IMR-90 (cell line): Measurements from ENCODE around the gene IFIT1.

ENCODE experiments used
- BHLHE40 ChIP-seq: fragments of 150-350 bp; IDR thresholded peaks from 2 replicates; pipeline ENCODE4 v1.6.1; 2016; ENCODE audit warnings: mild to moderate bottlenecking, low read depth, low read length
- CEBPB ChIP-seq: IDR thresholded peaks from 2 replicates; pipeline ENCODE4 v1.6.1; 2012; ENCODE audit warnings: low read depth, low read length, improper control_type of control experiment
- MAFK ChIP-seq: IDR thresholded peaks from 2 replicates; pipeline ENCODE4 v1.6.1; 2012; ENCODE audit warnings: low read depth, low read length, improper control_type of control experiment
- MAZ ChIP-seq: IDR thresholded peaks from 2 replicates; pipeline ENCODE4 v1.6.1; 2012; ENCODE audit warnings: low read depth, mild to moderate bottlenecking, low read length, improper control_type of control experiment, moderate library complexity, borderline replicate concordance
- MXI1 ChIP-seq: IDR thresholded peaks from 2 replicates; pipeline ENCODE4 v1.6.1; 2012; ENCODE audit warnings: low read depth, mild to moderate bottlenecking, low read length, moderate library complexity, borderline replicate concordance
- POLR2A ChIP-seq: IDR thresholded peaks from 2 replicates; pipeline ENCODE4 v1.6.1; 2012; ENCODE audit warnings: mild to moderate bottlenecking, low read depth, low read length
- RAD21 ChIP-seq: IDR thresholded peaks from 2 replicates; pipeline ENCODE4 v1.6.1; 2012; ENCODE audit warnings: low read length, improper control_type of control experiment
- RFX5 ChIP-seq: IDR thresholded peaks from 2 replicates; pipeline ENCODE4 v1.8.0; 2012; ENCODE audit warnings: low read depth, mild to moderate bottlenecking, low read length, moderate library complexity
- SMC3 ChIP-seq: fragments of 150-350 bp; IDR thresholded peaks from 2 replicates; pipeline ENCODE4 v1.6.1; 2016; ENCODE audit warnings: low read depth, mild to moderate bottlenecking, antibody characterized with exemption, low read length, moderate library complexity
- TF ChIP-seq, protein P1 (sequence below): conservative IDR thresholded peaks from 2 replicates; pipeline ENCODE4 v1.5.1; 2012; ENCODE audit warnings: mild to moderate bottlenecking, low read depth, low read length, improper control_type of control experiment
- TF ChIP-seq, protein P2 (sequence below): fragments of 150-350 bp; IDR thresholded peaks from 2 replicates; pipeline ENCODE4 v1.6.1; 2017; ENCODE audit warnings: mild to moderate bottlenecking, antibody characterized with exemption, low read length, low read depth
- TF ChIP-seq, protein P3 (sequence below): fragments of 150-350 bp; IDR thresholded peaks from 2 replicates; pipeline ENCODE4 v1.6.1; 2016; ENCODE audit warnings: low read depth, mild to moderate bottlenecking, low read length, moderate library complexity, borderline replicate concordance

DNA sequence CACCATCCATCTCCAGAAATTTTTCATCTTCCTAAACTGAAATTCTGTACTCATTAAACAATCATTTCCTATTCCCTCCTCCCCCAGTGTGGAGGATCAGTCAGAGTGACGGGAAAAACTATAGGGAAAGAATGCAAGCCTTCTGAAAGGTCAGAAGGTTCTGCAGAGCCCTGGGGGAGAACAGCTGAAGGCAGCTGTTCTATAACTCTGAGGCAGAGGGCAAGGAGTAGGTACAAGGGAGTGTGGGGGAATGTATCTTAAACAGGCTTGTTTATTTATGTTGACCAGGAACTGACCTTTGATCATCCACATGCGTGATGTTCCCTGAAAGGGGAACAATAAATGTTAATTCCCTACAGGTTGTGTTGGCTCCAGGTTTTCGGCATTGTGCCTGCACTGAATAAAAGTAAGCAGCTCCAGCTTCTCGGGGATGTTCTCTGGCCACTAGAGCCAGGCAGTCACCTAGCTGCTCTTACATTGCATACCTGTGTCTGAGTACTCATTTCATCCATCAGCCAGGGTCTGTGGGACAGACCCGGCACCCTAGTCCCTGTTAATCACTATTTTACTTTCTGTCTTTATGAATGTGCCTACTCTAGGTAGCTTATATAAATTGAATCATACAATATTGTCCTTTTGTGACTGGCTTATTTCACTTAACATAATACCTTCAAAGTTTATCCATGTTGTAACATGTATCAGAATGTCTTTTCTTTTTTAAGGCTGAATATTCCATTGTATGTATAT, 5.8 kb downstream of the IFIT1 start:
- TF ChIP-seq, protein P1, sequence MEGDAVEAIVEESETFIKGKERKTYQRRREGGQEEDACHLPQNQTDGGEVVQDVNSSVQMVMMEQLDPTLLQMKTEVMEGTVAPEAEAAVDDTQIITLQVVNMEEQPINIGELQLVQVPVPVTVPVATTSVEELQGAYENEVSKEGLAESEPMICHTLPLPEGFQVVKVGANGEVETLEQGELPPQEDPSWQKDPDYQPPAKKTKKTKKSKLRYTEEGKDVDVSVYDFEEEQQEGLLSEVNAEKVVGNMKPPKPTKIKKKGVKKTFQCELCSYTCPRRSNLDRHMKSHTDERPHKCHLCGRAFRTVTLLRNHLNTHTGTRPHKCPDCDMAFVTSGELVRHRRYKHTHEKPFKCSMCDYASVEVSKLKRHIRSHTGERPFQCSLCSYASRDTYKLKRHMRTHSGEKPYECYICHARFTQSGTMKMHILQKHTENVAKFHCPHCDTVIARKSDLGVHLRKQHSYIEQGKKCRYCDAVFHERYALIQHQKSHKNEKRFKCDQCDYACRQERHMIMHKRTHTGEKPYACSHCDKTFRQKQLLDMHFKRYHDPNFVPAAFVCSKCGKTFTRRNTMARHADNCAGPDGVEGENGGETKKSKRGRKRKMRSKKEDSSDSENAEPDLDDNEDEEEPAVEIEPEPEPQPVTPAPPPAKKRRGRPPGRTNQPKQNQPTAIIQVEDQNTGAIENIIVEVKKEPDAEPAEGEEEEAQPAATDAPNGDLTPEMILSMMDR: no peak
- TF ChIP-seq POLR2A: no peak
- TF ChIP-seq, protein P2, sequence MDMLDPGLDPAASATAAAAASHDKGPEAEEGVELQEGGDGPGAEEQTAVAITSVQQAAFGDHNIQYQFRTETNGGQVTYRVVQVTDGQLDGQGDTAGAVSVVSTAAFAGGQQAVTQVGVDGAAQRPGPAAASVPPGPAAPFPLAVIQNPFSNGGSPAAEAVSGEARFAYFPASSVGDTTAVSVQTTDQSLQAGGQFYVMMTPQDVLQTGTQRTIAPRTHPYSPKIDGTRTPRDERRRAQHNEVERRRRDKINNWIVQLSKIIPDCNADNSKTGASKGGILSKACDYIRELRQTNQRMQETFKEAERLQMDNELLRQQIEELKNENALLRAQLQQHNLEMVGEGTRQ: no peak
- no peak for TF ChIP-seq BHLHE40
- no peak for TF ChIP-seq MXI1
- no peak for TF ChIP-seq RFX5
- TF ChIP-seq, protein P3, sequence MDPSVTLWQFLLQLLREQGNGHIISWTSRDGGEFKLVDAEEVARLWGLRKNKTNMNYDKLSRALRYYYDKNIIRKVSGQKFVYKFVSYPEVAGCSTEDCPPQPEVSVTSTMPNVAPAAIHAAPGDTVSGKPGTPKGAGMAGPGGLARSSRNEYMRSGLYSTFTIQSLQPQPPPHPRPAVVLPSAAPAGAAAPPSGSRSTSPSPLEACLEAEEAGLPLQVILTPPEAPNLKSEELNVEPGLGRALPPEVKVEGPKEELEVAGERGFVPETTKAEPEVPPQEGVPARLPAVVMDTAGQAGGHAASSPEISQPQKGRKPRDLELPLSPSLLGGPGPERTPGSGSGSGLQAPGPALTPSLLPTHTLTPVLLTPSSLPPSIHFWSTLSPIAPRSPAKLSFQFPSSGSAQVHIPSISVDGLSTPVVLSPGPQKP: no peak
- no peak for TF ChIP-seq SMC3
- no peak for TF ChIP-seq RAD21
- no peak for TF ChIP-seq CEBPB
- TF ChIP-seq MAZ: no peak
- no peak for TF ChIP-seq MAFK
